ENCODE results near the gene MRPS6.
A peak's percentile ranks its signal among the peaks of the same experiment; 100 is the strongest.

Gene MRPS6

GRCh38 chr21:34135330-34135729, 62.0 kb downstream of the MRPS6 start:
- no peak for DNase-seq

- DNase-seq: no peak
These were observed 68.0 kb downstream of the MRPS6 start for GRCh38 chr21:34141373-34141772.

- no peak for DNase-seq
These were observed 70.4 kb downstream of the MRPS6 start for GRCh38 chr21:34143685-34144182.

GRCh38 chr21:34144224-34144623, 70.8 kb downstream of the MRPS6 start:
- DNase-seq: no peak

GRCh38 chr21:34147792-34148418, 74.5 kb downstream of the MRPS6 start:
- no peak for DNase-seq

- no peak for DNase-seq
These were observed 75.0 kb downstream of the MRPS6 start for GRCh38 chr21:34148419-34148804.

- DNase-seq: peak; percentile 18
These were observed 75.6 kb downstream of the MRPS6 start for GRCh38 chr21:34148826-34149558.

- no peak for DNase-seq
These were observed 79.1 kb downstream of the MRPS6 start for GRCh38 chr21:34152500-34152899.

- no peak for DNase-seq
These were observed 81.5 kb downstream of the MRPS6 start for GRCh38 chr21:34154878-34155277.

- no peak for DNase-seq
These were observed 83.6 kb downstream of the MRPS6 start for GRCh38 chr21:34156957-34157356.

GRCh38 chr21:34157521-34157920, 84.1 kb downstream of the MRPS6 start:
- no peak for DNase-seq

GRCh38 chr21:34158866-34159835, 85.8 kb downstream of the MRPS6 start:
- DNase-seq: no peak

- no peak for DNase-seq
These were observed 93.1 kb downstream of the MRPS6 start for GRCh38 chr21:34166468-34166867.

- no peak for DNase-seq
These were observed 97.5 kb downstream of the MRPS6 start for GRCh38 chr21:34170886-34171285.

GRCh38 chr21:34174470-34174869, 101.1 kb downstream of the MRPS6 start:
- no peak for DNase-seq

GRCh38 chr21:34176448-34176847, 103.1 kb downstream of the MRPS6 start:
- DNase-seq: no peak

GRCh38 chr21:34177919-34178567, 104.7 kb downstream of the MRPS6 start:
- DNase-seq: no peak

- DNase-seq: no peak
These were observed 106.0 kb downstream of the MRPS6 start for GRCh38 chr21:34179204-34179935.

- no peak for DNase-seq
These were observed 107.0 kb downstream of the MRPS6 start for GRCh38 chr21:34180407-34180806.

GRCh38 chr21:34180826-34181359, 107.5 kb downstream of the MRPS6 start:
- DNase-seq: peak; percentile 67

GRCh38 chr21:34181431-34182039, 108.2 kb downstream of the MRPS6 start:
- DNase-seq: no peak

Measured in retina (tissue), 1 donor.